DOHH2 (cell line): Measurements from ENCODE around the gene CDK2.

Source experiments
- H3F3A ChIP-seq: fragments of 200-600 bp; sonication (generic), shearing (Covaris generic); 2 replicates; pipeline ENCODE4 v1.6.0; 2016; ENCODE audit warnings: antibody characterized with exemption, mild to moderate bottlenecking; ENCODE audit not compliant: control insufficient read depth, insufficient read depth
- H3K27ac ChIP-seq: fragments of 200-600 bp; sonication (generic); 2 replicates; pipeline ENCODE4 v1.5.1; 2014; ENCODE audit warnings: low read depth, mild to moderate bottlenecking, low read length, moderate library complexity
- H3K27me3 ChIP-seq: fragments of 200-600 bp; sonication (generic); 2 replicates; pipeline ENCODE4 v1.6.1; 2014; ENCODE audit warnings: mild to moderate bottlenecking, low read length, mixed read lengths; ENCODE audit not compliant: control insufficient read depth
- H3K36me3 ChIP-seq: fragments of 200-600 bp; sonication (generic); 2 replicates; pipeline ENCODE4 v1.6.1; 2014; ENCODE audit warnings: mild to moderate bottlenecking, low read length, moderate library complexity, mixed read lengths; ENCODE audit not compliant: control insufficient read depth
- H3K4me1 ChIP-seq: fragments of 200-600 bp; sonication (generic); 2 replicates; pipeline ENCODE4 v1.6.1; 2014; ENCODE audit warnings: mild to moderate bottlenecking, low read length, mixed read lengths; ENCODE audit not compliant: control insufficient read depth
- H3K4me2 ChIP-seq: fragments of 200-600 bp; sonication (generic); 2 replicates; pipeline ENCODE4 v1.6.0; 2014; ENCODE audit warnings: mild to moderate bottlenecking, low read length, moderate library complexity
- H3K4me3 ChIP-seq: fragments of 200-600 bp; sonication (generic); 2 replicates; pipeline ENCODE4 v1.5.1; 2014; ENCODE audit warnings: mild to moderate bottlenecking, low read length, mixed read lengths
- H3K79me2 ChIP-seq: fragments of 200-600 bp; sonication (generic); 2 replicates; pipeline ENCODE4 v1.6.1; 2014; ENCODE audit warnings: mild to moderate bottlenecking, low read length, mixed read lengths; ENCODE audit not compliant: control insufficient read depth
- H3K9me2 ChIP-seq: fragments of 200-600 bp; sonication (generic); replicated peaks from 2 replicates; pipeline ENCODE4 v1.6.1; 2014; ENCODE audit warnings: mild to moderate bottlenecking, low read length, mixed read lengths; ENCODE audit not compliant: control insufficient read depth
- H3K9me3 ChIP-seq: fragments of 200-600 bp; sonication (generic); 2 replicates; pipeline ENCODE4 v1.6.1; 2014; ENCODE audit warnings: antibody characterized with exemption, low read length, mixed read lengths; ENCODE audit not compliant: control insufficient read depth, insufficient read depth
- H4K20me1 ChIP-seq: fragments of 200-600 bp; sonication (generic); 2 replicates; pipeline ENCODE4 v1.6.0; 2014; ENCODE audit warnings: low read depth, mild to moderate bottlenecking, antibody characterized with exemption, low read length, moderate library complexity; ENCODE audit not compliant: control insufficient read depth, insufficient read depth
- CTCF ChIP-seq: fragments of 200-600 bp; sonication (generic); IDR thresholded peaks from one replicate; pipeline ENCODE4 v1.5.1; 2014; ENCODE audit warnings: antibody characterized with exemption, mild to moderate bottlenecking, low read depth, low read length; ENCODE audit not compliant: poor library complexity, severe bottlenecking
- EZH2phosphoT487 ChIP-seq: fragments of 200-600 bp; sonication (generic); IDR thresholded peaks from 2 replicates; pipeline ENCODE4 v1.6.1; 2017; ENCODE audit warnings: borderline replicate concordance, mild to moderate bottlenecking, antibody characterized with exemption, low read length, moderate library complexity, mixed read lengths

Gene CDK2

DNA sequence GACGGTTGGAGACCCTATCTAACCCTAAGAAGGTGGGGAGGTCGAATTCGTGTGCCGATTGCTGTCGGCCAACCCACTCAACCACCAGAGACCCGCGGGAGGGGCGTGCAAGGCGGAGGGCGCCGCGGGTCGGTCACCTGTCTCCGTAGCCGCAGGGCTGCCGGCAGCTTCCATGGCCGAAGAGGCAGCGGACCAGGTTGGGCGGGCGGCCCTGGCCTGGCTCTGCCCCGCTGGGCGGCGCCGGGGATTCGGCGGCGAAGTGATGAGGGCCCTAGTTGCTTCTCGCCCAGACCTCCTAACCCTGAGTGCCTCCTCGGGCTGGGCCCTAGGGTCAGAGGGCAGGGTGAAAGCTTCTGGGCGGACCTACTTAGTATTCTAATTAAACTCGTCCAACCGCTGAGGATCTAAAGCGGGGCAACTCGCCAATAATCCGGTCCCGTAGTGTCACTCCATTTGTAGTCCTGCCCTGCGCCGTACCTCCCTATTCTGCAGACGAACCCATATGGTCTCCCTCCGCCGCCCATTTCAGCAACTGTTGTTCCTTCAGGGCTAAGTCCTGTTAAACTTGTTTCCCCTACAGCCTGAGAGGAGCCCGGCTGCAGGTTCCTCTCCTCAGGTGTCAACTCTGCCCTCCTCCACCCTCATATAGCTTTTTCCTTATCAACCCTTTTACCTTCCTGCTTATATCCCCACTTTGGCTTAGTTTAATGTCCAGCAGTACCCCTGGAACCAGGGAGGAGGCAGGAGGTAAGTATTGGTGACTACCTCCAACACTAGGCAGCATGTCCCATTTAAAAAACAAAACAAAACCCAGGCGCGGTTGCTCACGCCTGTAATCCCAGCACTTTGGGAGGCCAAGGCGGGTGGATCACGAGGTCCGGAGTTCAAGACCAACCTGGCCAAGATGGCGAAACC lies 38.8 kb upstream of the CDK2 start, which contains the start of gene PYM1:
PYM1 (minus strand) TSS at position 307 of the 915 bp plus-strand sequence; CDS start at position 174, 133 bp downstream.
- peaks cover 74% of the 10 kb centered on the region for H3K79me2 ChIP-seq
- no peaks in the 10 kb centered on the region for H4K20me1 ChIP-seq
- peak within 1 kb of the TSS; percentile 97 for H3K27ac ChIP-seq
- H3F3A ChIP-seq, result peaks cover 31% of the 10 kb centered on the region
- no peaks in the 10 kb centered on the region for H3K9me2 ChIP-seq
- H3K4me2 ChIP-seq, result peak within 1 kb of the TSS; percentile 93
- H3K4me3 ChIP-seq, result peak within 1 kb of the TSS; percentile 95
- H3K4me1 ChIP-seq, result peaks cover 56% of the 10 kb centered on the region
- no peaks in the 10 kb centered on the region for H3K9me3 ChIP-seq
- H3K36me3 ChIP-seq, result peaks cover 63% of the 10 kb centered on the region
- no peaks in the 10 kb centered on the region for H3K27me3 ChIP-seq
- TF ChIP-seq EZH2phosphoT487 (no peak), CTCF (no peak)

DNA sequence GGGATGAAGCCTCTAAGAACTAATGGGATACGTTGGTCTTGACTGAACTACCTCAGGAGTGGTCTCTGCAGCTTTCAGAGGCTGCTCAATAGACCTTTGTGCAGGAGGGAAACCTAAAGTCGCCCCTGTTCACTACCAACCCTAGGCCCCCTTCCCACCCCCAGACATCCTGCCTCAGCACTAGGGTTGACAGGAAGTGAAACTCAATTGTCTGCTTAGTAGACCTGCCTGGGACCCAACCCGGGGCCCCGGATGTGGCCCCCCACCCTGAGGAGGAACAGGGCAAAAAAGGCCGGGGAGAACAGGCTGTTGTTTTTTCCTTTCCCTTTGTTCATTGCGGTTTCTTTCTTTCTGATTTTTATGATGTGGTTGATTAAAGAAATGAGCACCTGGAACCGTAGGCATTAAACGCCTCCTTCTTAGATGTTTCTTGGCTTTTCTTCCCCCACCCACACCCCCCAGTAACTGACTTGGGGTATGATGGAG lies 37.3 kb upstream of the CDK2 start:
- peak overlapping the region; percentile 93 for H3K4me2 ChIP-seq
- H3K9me2 ChIP-seq, result no peaks in the 10 kb centered on the region
- TF ChIP-seq EZH2phosphoT487 (no peak), CTCF (no peak)
- peaks cover 64% of the 10 kb centered on the region for H3K4me1 ChIP-seq
- peaks cover 31% of the 10 kb centered on the region for H3F3A ChIP-seq
- no peaks in the 10 kb centered on the region for H3K27me3 ChIP-seq
- no peaks in the 10 kb centered on the region for H3K9me3 ChIP-seq
- H3K4me3 ChIP-seq, result peak overlapping the region; percentile 95
- peak overlapping the region; percentile 97 for H3K27ac ChIP-seq
- peaks cover 67% of the 10 kb centered on the region for H3K36me3 ChIP-seq
- peaks cover 75% of the 10 kb centered on the region for H3K79me2 ChIP-seq
- H4K20me1 ChIP-seq, result no peaks in the 10 kb centered on the region

GRCh38 chr12:55930771-55931316 lies 35.8 kb upstream of the CDK2 start, which contains the start of gene DGKA:
Gene DGKA (plus strand): TSS chr12:55931162. CDS start chr12:55936504, 5,342 bp downstream.
- H3K9me3 ChIP-seq, result no peaks in the 10 kb centered on the region
- peak; percentile 82 for TF ChIP-seq CTCF
- no peak for TF ChIP-seq EZH2phosphoT487
- H4K20me1 ChIP-seq, result no peaks in the 10 kb centered on the region
- peak within 1 kb of the TSS; percentile 97 for H3K27ac ChIP-seq
- H3K9me2 ChIP-seq, result no peaks in the 10 kb centered on the region
- H3K79me2 ChIP-seq, result peaks cover 68% of the 10 kb centered on the region
- H3K27me3 ChIP-seq, result no peaks in the 10 kb centered on the region
- peaks cover 67% of the 10 kb centered on the region for H3K36me3 ChIP-seq
- H3K4me3 ChIP-seq, result peak within 1 kb of the TSS; percentile 95
- H3K4me1 ChIP-seq, result peaks cover 52% of the 10 kb centered on the region
- H3K4me2 ChIP-seq, result peak within 1 kb of the TSS; percentile 93
- H3F3A ChIP-seq, result peaks cover 29% of the 10 kb centered on the region
